ENCODE measurements around the gene RAB11FIP4.

RAB11FIP4 gene

DNA sequence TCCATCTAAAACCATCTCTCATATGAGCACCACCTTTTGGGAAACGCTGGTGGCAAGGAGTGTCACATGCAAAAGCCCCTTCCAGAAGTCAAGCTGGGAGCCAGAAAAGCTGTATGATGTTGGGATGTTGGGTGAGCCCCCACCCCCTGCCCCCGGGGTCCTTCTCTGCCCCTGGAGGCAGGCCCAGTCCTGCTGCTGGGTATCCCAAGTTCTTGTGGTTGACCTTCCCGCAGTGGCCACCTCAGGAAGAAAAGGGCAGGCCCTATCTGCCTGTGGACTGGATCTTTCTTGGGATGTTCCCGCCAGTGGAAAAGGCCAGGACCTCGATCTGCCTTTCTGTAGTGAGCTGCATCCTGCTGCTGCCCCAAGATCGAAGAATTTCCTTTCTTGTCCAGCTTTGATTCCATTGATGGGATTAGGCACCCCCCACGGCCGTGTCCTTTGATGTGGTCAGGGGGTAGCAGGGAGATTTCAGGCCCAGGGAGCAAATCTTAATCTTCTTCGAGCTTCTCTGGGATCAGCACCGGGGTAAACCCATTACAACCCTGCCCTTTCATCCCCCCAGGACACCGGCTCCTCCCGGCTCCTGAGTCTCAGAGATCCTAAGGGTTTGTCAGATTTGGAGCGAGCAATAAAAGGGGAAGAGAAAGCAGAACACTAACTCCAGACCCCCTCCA lies 165.6 kb downstream of the RAB11FIP4 start:
- no peak for DNase-seq

DNA sequence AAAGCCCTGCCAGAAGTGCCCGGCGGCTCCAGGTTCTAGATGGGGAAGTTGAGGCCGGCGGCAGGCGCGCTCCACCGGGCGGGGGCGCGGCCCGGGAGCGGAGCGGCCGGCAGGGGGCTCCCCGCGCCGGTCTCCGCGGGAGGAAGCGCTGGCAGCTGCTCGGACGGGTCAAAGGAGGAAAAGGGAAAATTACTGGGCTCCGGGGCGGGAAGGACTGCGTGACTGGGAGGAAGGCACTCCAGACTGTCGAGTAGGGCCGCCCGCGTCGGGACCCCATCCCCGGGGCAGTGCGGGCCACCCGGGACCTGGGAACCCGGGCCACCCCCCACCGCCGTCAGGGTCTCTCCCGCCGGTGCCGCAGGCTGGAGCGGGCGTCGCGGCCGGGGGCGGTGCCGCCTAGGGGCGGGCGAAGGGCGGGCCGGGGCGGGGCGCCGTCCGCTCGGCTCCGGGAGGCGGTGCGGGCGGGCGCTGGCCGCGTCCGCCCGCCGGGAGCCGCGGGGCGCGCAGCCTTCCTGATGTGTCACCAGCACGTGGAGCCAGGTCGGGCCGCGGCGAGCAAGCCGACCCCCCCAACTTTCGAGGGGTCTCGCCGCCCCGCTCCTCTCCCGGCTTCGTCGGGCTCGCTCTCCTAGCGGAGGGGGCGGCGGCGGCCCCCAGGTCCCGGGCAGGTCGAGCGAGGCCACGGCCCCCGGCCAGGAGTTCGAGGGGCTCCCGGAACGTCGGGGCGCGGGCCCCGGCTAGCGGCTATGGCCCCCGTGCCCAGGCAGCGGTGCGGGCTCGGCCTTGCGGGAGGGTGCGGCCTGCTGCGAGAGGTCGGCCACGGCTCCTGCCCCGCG lies 167.5 kb downstream of the RAB11FIP4 start:
- peak; percentile 32 for DNase-seq

DNA sequence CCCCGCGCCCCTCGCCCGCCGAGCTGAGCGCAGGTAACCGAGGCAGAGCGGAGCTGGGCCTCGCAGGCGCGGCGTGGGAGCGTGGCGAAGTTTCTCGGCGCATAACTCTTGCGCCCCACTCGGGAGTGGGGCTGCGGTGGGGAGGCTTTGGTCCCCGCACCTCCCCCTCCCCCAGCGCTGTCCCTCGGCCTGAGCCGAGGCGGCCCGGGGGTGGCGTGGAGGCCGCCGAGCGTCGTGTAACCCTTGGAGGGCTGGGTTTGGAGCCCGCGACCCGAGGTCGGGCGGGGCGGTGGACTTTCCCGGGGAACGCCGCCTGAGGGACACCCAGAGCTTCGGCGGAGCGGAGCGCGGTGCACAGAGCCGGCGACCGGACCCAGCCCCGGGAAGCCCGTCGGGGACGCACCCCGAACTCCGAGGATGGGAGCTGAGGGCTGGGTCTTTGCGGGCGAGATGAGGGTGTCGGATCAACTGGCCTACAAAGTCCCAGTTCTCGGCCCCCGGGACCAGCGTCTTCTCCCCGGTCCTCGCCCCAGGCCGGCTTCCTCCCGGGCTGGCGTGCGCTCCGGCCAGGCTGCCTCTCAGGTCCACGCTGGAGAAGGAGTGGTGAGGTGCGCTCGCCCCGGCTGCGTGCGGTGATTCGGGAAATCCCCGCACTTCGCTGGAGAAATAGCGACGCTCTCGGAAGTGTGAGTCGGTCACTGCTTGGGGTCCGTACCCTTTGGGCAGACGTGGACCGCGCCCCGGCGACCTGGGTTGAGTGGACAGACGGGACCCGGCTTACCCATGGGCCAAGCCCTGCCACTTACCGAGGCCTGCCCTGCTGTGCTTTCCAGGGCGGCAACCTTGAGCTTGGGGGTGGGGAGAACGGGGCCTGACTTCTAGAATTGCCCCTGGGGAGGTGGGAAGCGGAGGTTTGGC lies 168.4 kb downstream of the RAB11FIP4 start:
- DNase-seq, result no peak

DNA sequence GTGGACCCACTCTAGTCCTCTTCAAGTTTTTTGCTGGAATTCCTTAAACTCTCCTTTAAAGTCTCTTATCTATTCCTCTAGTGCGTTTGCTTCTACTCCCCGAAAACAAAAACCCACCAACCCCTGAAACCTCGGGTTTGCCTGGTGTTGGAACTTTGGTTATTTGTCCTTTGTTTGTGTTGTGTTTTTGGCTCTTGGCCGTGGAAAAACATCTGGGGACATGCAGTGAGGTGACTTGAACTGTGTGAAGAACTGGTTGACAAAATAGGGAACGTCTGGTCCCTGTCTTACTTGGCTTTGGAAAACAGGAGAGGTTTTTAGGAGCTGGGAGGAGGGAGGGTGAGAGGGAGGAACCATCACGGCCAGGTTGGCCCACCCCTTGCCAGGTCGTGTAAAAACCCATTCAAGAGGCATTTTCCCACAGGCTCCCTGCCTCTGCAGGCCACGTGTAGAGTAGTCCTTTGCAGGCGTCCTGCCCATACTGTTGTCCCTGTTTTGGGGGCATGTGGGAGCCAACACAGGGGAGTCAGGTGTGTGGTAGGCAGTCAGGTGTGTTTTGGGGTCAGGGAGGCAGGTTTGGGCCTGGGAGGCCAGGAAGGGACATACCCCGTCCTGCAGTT lies 169.3 kb downstream of the RAB11FIP4 start:
- DNase-seq, result no peak

DNA sequence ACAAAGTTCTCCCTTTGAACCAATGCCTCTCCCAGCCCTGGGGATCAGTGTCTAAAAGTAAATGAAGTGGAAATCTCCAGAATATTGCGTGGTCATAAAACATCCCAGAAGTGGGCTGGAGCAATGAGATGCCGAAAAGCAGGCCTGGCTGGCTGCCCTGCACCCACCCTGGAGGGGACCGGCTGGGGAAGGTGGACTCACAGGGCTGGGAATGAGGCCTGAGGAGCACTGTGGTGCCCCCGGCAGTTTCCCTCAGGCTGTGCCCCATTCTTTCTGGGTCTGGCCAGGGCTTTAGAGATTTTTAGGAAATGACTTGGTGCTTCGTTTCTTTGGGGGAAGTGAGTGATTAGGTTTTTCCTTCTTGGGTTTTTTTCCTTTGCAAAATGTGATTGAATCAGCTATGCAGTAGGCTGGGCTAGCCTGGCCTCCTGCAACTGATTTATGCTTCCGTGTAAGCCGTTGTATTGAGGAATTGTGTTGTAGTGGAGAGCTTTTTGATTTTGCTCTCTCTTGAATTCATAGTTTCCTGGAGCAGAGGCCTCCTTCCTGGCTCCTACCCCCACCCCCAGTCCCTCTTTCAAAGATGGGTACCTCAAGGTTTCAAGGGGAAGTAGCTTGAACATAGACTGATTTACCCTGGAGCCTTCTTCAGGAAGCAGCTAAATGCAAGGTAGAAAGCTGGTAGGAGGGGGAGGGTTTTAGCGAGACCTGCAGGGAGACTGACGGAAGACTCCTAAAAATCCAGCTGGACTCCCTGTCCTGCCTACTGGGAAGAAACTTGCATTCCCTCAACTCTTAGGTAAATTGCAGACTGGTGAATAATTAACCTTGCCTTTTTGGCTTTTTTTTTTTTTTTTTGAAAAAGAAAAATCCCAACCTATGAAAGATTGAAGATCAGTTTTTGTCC lies 170.2 kb downstream of the RAB11FIP4 start:
- no peak for DNase-seq

DNA sequence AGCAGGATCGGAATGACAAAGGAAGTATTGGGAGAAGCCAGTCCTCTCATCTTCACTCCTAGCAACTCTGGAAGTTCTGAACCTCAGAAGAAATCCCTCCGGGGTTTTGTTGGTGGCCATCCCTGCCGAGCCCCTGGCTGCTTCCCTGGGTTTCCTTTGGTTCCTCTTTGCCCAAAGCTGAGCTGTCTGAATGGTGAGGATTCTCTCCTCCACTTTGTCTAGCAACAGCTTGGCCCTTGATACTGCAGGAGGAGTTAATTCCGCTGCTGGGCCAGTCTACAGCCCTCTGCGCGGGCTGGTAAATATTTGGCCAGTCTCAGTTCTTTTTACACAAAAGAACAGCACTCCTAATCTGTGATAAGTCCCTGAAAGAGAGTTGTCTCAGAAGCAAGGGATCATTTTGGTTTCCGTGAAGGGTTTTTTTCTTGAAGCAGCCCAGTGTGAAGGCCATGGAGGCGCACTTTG lies 170.9 kb downstream of the RAB11FIP4 start:
- no peak for DNase-seq

DNA sequence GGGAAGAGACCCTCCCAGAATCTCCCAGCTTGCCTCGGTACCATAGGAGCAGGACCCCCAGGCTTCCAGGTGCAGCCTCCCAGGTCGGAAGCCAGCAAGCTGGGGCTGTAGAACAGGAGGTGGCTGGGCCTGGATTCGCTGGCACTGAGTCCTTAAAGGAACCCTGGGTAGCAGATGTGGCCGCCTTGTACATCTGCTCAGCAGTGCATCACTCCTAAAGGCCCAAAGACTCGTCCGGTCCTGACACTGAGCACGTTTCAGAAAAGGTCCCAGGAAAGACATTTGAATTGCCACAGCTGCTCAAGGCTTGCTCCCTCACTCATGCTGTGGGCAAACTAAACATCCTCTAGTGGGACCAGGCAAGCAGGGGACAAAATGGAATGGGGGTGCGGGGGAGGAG lies 172.8 kb downstream of the RAB11FIP4 start:
- DNase-seq, result no peak

DNA sequence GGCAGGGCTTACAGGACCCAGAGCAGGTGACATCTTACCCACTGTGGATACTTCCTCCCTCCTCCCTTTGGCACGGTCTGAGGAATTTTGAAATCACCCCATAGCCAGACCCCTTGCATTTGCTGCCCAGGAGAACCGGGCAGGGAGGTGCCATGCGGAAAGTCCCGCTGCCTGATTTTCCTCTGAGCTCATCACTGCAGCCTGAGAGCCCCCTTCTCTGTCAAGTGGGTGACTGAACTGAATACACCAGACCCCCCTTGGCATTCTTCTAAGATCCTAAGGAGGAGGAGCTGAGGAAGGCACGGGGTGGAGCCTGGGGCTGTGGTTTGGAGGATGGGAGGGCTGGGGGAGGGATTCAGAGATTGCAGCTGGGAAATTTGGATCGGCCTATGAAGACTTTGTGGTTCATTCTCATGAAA lies 173.4 kb downstream of the RAB11FIP4 start:
- DNase-seq, result no peak

DNA sequence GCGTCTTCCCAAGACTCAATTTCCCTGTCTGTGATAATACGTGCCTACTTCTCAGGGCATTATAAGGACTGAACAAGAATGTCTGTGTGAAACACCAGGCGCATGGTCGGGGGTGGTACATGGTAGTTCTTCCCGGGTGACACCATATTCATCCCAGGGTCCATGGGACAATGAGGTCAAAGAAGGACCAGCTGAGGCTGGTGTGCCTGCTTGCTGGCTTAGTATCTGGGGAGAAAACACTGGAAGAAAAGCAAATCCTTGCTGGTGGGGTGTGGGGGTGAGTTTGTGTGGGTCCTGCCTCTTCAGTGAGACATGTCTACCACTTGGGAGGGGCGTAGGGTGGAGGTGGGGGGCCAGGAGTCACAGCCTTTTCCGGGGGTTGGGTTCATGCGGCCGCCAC lies 174.2 kb downstream of the RAB11FIP4 start:
- DNase-seq, result no peak

DNA sequence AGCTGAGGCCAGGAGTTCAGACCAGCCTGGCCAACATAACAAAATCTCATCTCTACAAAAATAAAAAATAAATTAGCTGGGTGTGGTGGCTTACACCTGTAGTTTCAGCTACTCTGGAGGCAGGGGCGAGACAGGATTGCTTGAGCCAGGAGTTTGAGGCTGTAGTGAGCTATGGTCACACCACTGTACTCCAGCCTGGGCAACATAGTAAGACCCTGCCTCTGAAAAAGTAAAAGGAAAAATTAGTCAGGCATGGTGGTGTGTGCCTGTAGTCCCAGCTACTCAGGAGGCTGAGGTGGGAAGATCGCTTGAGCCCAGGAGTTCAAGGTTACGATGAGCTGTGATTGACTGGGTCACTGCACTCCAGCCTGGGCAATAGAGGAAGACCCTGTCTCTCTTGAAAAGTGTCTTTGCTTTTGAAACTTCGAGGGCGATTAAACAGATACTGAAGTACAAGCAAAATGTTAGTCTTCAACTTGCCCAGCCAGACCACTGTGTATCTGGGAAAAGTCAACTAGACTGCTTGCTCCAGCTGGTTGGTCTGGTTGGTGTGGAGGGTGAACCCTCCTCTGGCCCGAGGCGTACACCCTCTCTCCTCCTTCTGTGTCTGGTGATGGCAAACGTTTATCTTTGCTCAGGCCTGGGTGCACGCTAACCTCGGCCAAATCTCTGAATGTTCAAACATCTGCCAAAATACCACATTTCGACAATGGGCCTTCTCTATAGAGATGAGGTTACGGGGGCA lies 174.9 kb downstream of the RAB11FIP4 start:
- DNase-seq, result no peak

DNA sequence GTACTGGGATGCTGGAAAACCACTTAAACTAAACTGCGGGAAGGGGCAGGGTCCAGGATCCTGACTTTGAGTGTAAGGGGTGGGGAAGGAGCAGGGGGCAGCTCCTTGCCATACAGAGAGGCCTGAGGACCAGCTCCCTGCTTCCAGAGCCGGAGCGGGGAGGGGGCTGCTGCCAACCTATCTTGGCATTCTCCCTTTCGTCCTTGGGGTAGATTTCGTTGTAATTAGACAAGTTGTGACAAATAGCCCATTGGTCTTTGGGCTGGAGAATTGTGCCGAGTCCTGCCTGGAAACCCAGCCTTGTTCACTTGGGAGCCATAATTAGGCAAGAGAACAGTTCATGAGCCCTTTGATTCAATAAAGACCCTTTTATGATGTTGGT lies 175.5 kb downstream of the RAB11FIP4 start:
- no peak for DNase-seq

DNA sequence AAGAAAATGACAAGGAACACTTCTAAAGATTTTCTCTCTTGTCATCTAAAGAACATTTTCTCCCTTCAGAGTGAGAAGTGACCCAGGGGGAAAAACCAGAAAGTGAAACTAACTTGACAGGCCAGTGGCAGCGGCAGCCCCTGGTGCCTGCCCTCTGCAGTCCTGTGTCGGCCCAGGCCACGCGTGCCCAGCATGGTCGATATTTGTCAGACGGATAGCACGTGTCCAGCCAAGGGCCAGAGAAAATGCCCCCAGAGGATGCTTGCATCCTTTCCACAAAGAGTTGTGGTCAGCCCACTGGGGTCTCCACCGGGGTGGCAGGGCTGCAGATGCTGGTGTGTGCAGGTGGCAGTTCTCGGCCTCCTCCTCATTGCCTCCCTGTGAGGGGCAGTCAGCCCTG lies 176.6 kb downstream of the RAB11FIP4 start:
- DNase-seq, result no peak

DNA sequence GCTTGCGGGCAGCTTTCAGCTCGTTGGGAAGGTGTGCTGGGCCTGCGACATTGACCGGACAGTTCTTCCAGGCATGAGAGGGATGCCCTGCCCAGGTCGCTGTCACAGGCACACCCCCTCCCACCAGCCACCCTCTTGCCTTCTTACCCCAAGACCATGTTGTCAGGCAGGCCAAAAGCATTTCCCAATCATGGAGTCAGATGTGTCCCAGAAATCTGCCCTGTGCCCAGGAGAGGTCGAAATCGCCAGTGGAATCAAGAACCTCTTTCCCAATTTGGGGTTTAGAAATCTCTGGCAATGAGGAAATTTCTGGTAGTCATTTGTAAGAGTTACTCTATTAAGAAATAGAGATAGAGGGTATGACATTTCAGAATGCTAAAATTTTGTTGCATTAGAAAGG lies 177.1 kb downstream of the RAB11FIP4 start:
- DNase-seq, result no peak

DNA sequence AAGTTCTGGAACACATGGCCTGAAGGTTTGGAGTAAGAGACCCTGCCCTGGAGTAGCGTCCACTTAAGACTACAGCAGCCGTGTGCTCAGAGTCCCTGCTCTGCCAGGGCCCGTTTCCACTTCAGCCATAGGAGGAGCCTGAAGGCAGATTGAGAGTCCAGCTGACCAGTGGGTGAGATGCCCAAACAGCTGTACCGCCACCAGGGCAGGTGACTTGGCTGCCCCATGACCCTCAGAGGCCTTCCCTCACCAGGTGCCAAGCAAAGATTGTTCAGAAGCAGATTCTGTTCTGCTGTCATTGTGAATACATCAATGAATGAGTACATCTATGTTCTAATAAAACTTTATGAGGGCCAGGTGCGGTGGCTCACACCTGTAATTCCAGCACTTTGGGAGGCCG lies 178.8 kb downstream of the RAB11FIP4 start:
- DNase-seq, result no peak

DNA sequence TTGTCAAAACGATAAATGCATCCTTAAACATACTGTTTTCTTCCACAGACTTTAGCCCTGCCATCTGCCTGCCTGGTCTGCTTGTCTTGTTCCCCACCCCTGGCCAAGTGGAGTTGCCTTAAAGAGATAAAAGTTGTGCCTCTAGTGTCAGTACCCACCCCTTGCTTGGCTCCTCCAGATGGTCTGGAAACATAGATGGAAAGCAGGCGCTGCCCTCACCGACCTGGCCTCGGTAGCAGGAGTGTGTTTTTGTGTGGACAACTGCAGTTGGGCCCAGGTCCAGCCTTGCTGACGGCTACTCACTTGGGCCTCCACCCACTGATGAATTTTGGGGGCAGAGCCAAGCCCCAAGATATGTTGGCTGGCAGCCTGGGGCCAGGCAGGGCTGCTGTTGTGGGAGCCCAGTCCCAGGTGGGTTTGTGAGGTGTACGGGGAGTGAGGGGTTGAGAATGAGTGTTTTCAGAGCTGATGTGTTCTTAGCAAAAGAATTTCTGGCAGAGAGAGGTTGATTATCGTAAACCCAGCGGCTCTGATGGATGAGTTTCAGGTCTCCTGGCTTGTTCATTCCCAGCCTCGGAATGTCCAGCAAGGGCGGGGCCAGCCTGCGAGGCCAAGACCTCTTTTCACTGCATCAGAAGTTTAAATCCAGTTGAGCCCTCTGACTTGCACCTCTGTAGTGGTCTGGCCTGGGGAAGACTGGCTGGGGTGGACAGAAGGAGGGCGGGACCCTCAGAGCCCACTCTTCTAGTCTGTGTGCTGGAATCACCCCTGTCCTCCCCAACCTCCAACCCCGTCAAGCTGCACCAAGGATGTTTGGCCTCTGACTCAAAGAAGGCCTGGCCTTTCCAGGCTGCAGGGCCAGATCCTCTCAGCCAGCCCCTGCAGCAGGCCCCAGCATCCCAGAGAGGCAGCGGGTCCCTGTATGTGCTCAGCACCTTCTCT lies 179.7 kb downstream of the RAB11FIP4 start:
- no peak for DNase-seq

DNA sequence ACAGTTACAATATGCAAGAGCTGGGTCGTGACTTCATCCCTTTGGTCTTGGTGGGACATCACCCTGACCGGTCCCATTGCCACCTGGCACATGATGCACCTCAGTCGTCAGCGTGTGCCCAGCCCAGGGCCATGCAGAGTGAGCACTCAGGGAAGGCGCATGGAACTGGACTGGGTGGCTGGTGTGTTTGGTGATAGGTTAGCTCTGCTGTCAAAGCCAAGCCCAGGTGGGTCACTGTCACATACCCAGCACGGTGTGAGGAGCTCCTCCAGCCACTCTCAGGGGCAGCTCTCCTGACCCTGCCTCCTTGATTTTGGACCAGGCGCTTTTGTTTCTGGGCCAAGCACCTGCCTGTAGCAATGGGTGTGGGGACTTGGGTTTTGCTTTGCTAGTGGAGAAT lies 180.9 kb downstream of the RAB11FIP4 start:
- no peak for DNase-seq

DNA sequence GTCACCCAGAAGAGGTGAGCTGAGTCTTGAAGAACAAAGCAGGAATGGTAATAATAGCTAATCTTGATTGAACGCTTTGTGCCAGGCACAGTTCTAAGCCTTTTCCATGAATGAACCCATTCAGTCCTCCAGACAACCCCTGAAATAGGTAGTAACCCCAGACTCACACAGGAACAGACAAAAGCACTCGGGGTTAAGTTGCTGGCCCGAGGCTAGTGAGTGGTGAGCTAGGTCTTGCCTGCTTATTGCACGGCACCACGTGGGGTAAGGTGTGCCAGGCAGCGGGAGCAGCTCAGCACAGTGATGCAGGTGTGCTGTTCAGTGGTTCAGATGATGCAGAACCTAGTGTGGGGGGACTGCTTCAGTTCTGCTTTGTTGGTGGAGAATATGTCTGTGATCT lies 181.6 kb downstream of the RAB11FIP4 start:
- DNase-seq, result no peak

DNA sequence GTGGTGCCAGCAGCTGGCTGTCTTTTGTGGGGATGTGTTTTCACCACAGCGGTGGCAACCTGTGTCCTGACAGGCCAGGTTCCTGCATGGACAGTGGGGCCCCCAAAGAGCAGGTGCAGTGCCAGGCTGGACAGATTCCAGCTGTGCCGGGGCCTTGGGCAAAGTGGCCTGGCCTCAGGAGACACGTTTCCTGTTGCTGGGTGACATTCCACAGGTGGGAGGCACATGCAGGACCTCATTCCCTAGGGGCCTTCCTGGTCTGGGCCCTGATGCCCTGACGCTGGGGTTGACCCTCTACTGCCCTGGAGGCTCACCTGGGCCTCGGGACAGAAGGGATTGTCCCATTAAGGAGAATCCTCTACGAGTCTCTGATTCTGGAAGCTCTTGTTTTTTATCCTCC lies 182.4 kb downstream of the RAB11FIP4 start:
- DNase-seq, result no peak

DNA sequence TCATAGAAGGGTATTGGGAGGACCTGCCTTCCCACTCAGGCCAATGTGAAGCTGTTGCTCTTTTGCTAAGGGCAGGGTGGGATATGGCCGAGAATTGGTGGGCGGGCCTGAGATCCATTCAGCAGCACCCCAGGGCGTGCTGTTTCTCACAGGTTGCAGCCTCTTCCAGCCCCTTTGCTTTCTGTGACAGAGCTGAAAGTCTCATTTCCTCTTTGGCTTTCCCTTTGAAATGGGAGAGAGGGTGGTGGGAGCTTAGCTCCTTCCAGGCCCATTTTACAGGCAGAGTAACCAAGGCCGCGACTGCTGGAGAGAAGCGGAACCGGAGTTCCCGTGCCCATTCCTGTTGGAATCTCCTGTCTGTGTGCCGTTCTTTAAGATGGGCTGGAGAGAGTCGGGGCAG lies 183.0 kb downstream of the RAB11FIP4 start:
- DNase-seq, result no peak

DNA sequence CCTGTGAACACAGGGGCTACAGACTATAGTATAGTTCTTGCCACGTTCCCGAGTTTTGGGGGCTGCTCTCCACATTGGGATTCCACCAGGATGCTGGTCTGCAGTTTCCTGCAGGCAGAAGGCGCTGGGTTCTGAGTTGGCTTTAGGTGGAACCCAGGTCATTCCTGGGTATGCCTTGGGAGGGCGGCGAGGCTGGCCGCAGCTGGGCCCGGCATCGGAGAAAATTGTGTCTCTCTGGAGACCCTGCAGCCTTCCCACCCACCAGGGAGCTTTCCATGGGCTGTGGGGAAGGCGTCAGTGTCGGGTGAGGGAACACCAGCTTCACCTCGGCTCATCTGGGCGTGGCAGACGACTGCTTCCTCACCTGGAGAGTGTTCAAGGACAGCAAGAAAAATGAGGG lies 183.6 kb downstream of the RAB11FIP4 start:
- no peak for DNase-seq

Measured in activated CD4-positive, alpha-beta T cell treated with anti-CD3 and anti-CD28 coated beads for 1 hour (primary cell).